Measurements from ENCODE around the gene CNR2.

CNR2 gene

DNA sequence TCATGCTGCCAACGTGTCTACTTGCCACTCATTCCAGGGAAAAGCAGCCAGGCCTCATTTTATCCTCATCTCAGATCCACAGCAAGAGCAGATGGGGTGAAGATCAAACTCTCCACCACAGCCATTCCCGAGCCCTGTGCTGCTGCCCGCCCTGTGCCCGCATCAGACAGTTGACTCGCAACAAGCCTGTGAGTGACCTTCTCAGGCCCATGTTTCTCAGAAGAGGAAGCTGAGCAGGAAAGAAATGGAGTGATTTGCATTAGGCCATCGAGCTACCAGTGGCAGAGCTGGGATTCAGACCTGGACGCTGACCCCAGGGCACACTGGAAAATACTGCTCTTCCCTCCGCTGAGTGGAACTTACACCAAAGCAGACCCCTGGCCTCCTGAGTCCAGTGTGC lies 1.2 kb downstream of the CNR2 start:
- Histone ChIP-seq H3K4me3 (ENCODE audit: low read depth in 1 of 2, low read length in 2 of 2) (no peak overlapping the region), H4K20me1 (ENCODE audit: insufficient read depth, low read length) (no peaks in the 10 kb centered on the region), H3K27me3 (ENCODE audit: insufficient read depth, low read length, poor library complexity) (no peaks in the 10 kb centered on the region), H3K36me3 (ENCODE audit: insufficient read depth, low read length) (no peaks in the 10 kb centered on the region), H3K4me2 (ENCODE audit: insufficient read depth, low read length) (no peak overlapping the region), H3K9ac (ENCODE audit: low read depth, low read length) (no peak overlapping the region), H3K79me2 (ENCODE audit: insufficient read depth, low read length) (no peaks in the 10 kb centered on the region), H3K27ac (ENCODE audit: low read length) (no peak overlapping the region), H3K4me1 (ENCODE audit: insufficient read depth, low read length) (peaks cover 11% of the 10 kb centered on the region), H3K9me3 (ENCODE audit: insufficient read depth, low read length, severe bottlenecking) (no peaks in the 10 kb centered on the region), H2AFZ (ENCODE audit: low read depth, low read length) (no peak overlapping the region)
- no peak for DNase-seq
- TF ChIP-seq EZH2 (IDR thresholded peaks at IDR 0.05; ENCODE audit: borderline replicate concordance, low read depth, low read length, severe bottlenecking) = no peak
- TF ChIP-seq CTCF (IDR thresholded peaks at IDR 0.05; ENCODE audit: borderline replicate concordance, extremely low read depth, low read length, poor library complexity, severe bottlenecking) = no peak
- ATAC-seq (ENCODE audit: insufficient read depth, low read depth) = no peak

GRCh38 chr1:23910553-23911246 lies 2.5 kb downstream of the CNR2 start:
- no peak overlapping the region for H3K9ac ChIP-seq (ENCODE audit: low read depth, low read length)
- no peak for TF ChIP-seq EZH2 (IDR thresholded peaks at IDR 0.05; ENCODE audit: borderline replicate concordance, low read depth, low read length, severe bottlenecking)
- no peak for TF ChIP-seq CTCF (IDR thresholded peaks at IDR 0.05; ENCODE audit: borderline replicate concordance, extremely low read depth, low read length, poor library complexity, severe bottlenecking)
- no peaks in the 10 kb centered on the region for H3K36me3 ChIP-seq (ENCODE audit: insufficient read depth, low read length)
- no peak overlapping the region for H2AFZ ChIP-seq (ENCODE audit: low read depth, low read length)
- no peak overlapping the region for H3K4me2 ChIP-seq (ENCODE audit: insufficient read depth, low read length)
- H3K9me3 ChIP-seq (ENCODE audit: insufficient read depth, low read length, severe bottlenecking) = no peaks in the 10 kb centered on the region
- no peaks in the 10 kb centered on the region for H4K20me1 ChIP-seq (ENCODE audit: insufficient read depth, low read length)
- DNase-seq (no peak), ATAC-seq (ENCODE audit: insufficient read depth, low read depth) (no peak)
- no peak overlapping the region for H3K27ac ChIP-seq (ENCODE audit: low read length)
- H3K4me3 ChIP-seq (ENCODE audit: low read depth in 1 of 2, low read length in 2 of 2) = no peak overlapping the region
- H3K79me2 ChIP-seq (ENCODE audit: insufficient read depth, low read length) = no peaks in the 10 kb centered on the region
- no peaks in the 10 kb centered on the region for H3K27me3 ChIP-seq (ENCODE audit: insufficient read depth, low read length, poor library complexity)
- peaks cover 11% of the 10 kb centered on the region for H3K4me1 ChIP-seq (ENCODE audit: insufficient read depth, low read length)

- Histone ChIP-seq H3K4me3 (ENCODE audit: low read depth in 1 of 2, low read length in 2 of 2) (no peak overlapping the region), H3K4me1 (ENCODE audit: insufficient read depth, low read length) (peaks cover 11% of the 10 kb centered on the region), H2AFZ (ENCODE audit: low read depth, low read length) (no peak overlapping the region), H3K27ac (ENCODE audit: low read length) (no peak overlapping the region), H3K9ac (ENCODE audit: low read depth, low read length) (no peak overlapping the region), H3K9me3 (ENCODE audit: insufficient read depth, low read length, severe bottlenecking) (no peaks in the 10 kb centered on the region), H3K79me2 (ENCODE audit: insufficient read depth, low read length) (no peaks in the 10 kb centered on the region), H3K27me3 (ENCODE audit: insufficient read depth, low read length, poor library complexity) (no peaks in the 10 kb centered on the region), H3K36me3 (ENCODE audit: insufficient read depth, low read length) (no peaks in the 10 kb centered on the region), H4K20me1 (ENCODE audit: insufficient read depth, low read length) (no peaks in the 10 kb centered on the region), H3K4me2 (ENCODE audit: insufficient read depth, low read length) (no peak overlapping the region)
- ATAC-seq (ENCODE audit: insufficient read depth, low read depth) (no peak), DNase-seq (no peak)
- TF ChIP-seq EZH2 (IDR thresholded peaks at IDR 0.05; ENCODE audit: borderline replicate concordance, low read depth, low read length, severe bottlenecking) (no peak), CTCF (IDR thresholded peaks at IDR 0.05; ENCODE audit: borderline replicate concordance, extremely low read depth, low read length, poor library complexity, severe bottlenecking) (no peak)
Measured at GRCh38 chr1:23910144-23910543, 3.0 kb downstream of the CNR2 start.
